Measurements from ENCODE around the gene RBM10. TPM values are rescaled to one million over a fixed set of nuclear protein-coding genes. Genes with fewer than 3 reads are reported as not detected.
A peak's percentile ranks its signal among the peaks of the same experiment; 100 is the strongest.

Gene RBM10
- total and polyA plus RNA-seq, 9 of the 15 experiments (the other 6 are each of a cell fraction or from before 2014, with no cell fraction given): 1.1 to 61.7 (median 31.5) TPM

GRCh38 chrX:47217852-47218279 lies 72.8 kb downstream of the RBM10 start (continued):
- TF ChIP-seq, protein P1, sequence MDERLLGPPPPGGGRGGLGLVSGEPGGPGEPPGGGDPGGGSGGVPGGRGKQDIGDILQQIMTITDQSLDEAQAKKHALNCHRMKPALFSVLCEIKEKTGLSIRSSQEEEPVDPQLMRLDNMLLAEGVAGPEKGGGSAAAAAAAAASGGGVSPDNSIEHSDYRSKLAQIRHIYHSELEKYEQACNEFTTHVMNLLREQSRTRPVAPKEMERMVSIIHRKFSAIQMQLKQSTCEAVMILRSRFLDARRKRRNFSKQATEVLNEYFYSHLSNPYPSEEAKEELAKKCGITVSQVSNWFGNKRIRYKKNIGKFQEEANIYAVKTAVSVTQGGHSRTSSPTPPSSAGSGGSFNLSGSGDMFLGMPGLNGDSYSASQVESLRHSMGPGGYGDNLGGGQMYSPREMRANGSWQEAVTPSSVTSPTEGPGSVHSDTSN (CRISPR knock-in tag; IDR thresholded peaks at IDR 0.05; ENCODE audit: low read depth): 0 out of 2 replicates have a peak, but pooled peaks have one; percentile 15
- TF ChIP-seq, protein P1 (tag; conservative IDR thresholded peaks at IDR 0.05; ENCODE audit: low read depth): peak; percentile 93
- no peak for TF ChIP-seq ZNF583 (CRISPR knock-in tag; IDR thresholded peaks at IDR 0.05)
- peak; percentile 17; the same call in 1 of the 2 replicates for TF ChIP-seq MYC (IDR thresholded peaks at IDR 0.05; ENCODE audit: low read depth, low read length)
- TF ChIP-seq MYC (CRISPR knock-in tag; IDR thresholded peaks at IDR 0.05; ENCODE audit: borderline replicate concordance, low read depth): no peak
- no peak for TF ChIP-seq CCNT2 (IDR thresholded peaks at IDR 0.05; ENCODE audit: borderline replicate concordance, extremely low read depth, insufficient read length, low read depth, low read length)
- TF ChIP-seq NFYB (IDR thresholded peaks at IDR 0.05; ENCODE audit: extremely low read depth, insufficient read length): peak; percentile 28
- peak; percentile 3; the same call in 1 of the 2 replicates for TF ChIP-seq BHLHE40 (IDR thresholded peaks at IDR 0.05; ENCODE audit: low read length)
- TF ChIP-seq, protein P2, sequence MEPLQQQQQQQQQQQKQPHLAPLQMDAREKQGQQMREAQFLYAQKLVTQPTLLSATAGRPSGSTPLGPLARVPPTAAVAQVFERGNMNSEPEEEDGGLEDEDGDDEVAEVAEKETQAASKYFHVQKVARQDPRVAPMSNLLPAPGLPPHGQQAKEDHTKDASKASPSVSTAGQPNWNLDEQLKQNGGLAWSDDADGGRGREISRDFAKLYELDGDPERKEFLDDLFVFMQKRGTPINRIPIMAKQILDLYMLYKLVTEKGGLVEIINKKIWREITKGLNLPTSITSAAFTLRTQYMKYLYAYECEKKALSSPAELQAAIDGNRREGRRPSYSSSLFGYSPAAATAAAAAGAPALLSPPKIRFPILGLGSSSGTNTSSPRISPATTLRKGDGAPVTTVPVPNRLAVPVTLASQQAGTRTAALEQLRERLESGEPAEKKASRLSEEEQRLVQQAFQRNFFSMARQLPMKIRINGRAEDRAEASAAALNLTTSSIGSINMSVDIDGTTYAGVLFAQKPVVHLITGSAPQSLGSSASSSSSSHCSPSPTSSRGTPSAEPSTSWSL (CRISPR knock-in tag; IDR thresholded peaks at IDR 0.05; ENCODE audit: borderline replicate concordance): no peak
- peak; percentile 71 for TF ChIP-seq HNRNPLL (IDR thresholded peaks at IDR 0.05; ENCODE audit: low read depth, low read length, poor library complexity, severe bottlenecking)
- TF ChIP-seq MEIS2 (IDR thresholded peaks at IDR 0.05; ENCODE audit: partially characterized antibody): peak; percentile 38
- no peak for TF ChIP-seq PPARD (CRISPR knock-in tag; IDR thresholded peaks at IDR 0.05)
- TF ChIP-seq CTBP1 (IDR thresholded peaks at IDR 0.05; ENCODE audit: borderline replicate concordance): no peak
- no peak for TF ChIP-seq MTA1 (IDR thresholded peaks at IDR 0.05; ENCODE audit: borderline replicate concordance)
- TF ChIP-seq CREM (IDR thresholded peaks at IDR 0.05; ENCODE audit: low read depth): peak; percentile 56
- TF ChIP-seq ZNF77 (CRISPR knock-in tag; IDR thresholded peaks at IDR 0.05): no peak
- no peak for TF ChIP-seq ZNF121 (CRISPR knock-in tag; conservative IDR thresholded peaks at IDR 0.05)
- TF ChIP-seq E2F6 (IDR thresholded peaks at IDR 0.05; ENCODE audit: borderline replicate concordance in 1 of 2, extremely low read depth in 1 of 2, insufficient read depth in 1 of 2, insufficient read length in 1 of 2, low read depth in 1 of 2, low read length in 1 of 2, poor library complexity in 1 of 2, severe bottlenecking in 1 of 2): peak in 1 of 2 experiments; percentile 1
- no peak for TF ChIP-seq SMAD2 (IDR thresholded peaks at IDR 0.05; ENCODE audit: low read depth, low read length)
- TF ChIP-seq, protein P3, sequence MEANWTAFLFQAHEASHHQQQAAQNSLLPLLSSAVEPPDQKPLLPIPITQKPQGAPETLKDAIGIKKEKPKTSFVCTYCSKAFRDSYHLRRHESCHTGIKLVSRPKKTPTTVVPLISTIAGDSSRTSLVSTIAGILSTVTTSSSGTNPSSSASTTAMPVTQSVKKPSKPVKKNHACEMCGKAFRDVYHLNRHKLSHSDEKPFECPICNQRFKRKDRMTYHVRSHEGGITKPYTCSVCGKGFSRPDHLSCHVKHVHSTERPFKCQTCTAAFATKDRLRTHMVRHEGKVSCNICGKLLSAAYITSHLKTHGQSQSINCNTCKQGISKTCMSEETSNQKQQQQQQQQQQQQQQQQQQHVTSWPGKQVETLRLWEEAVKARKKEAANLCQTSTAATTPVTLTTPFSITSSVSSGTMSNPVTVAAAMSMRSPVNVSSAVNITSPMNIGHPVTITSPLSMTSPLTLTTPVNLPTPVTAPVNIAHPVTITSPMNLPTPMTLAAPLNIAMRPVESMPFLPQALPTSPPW (CRISPR knock-in tag; IDR thresholded peaks at IDR 0.05): peak; percentile 72; the same call in 1 of the 2 replicates
- TF ChIP-seq ZKSCAN8 (CRISPR knock-in tag; IDR thresholded peaks at IDR 0.05): no peak
- no peak for TF ChIP-seq DIDO1 (tag; IDR thresholded peaks at IDR 0.05; ENCODE audit: low read depth)
- no peak for TF ChIP-seq ELF1 (tag; IDR thresholded peaks at IDR 0.05)
